Liver (tissue), 9 donors: ENCODE results near the gene ZNF471. TPM values are rescaled to one million over a fixed set of nuclear protein-coding genes. Genes with fewer than 3 reads are reported as not detected.

ENCODE experiments used
- DNase-seq: peaks from one replicate; pipeline ENCODE4 v3.0.0-alpha.2; 2017; ENCODE audit warnings: low spot score
- H3K27ac ChIP-seq, 2 donors: one replicate each; pipeline ENCODE4 v1.7.0; 2013; ENCODE audit warnings: inconsistent platforms in 2 of 2, low read length in 2 of 2, control low read depth in 1 of 2, low read depth in 1 of 2, mild to moderate bottlenecking in 1 of 2
- H3K27me3 ChIP-seq, 4 donors: one replicate each; pipeline versions ENCODE4 v1.6.1 to v1.7.0; 2013; ENCODE audit warnings: low read length in 3 of 4, inconsistent platforms in 1 of 4, mild to moderate bottlenecking in 1 of 4, moderate library complexity in 1 of 4; ENCODE audit not compliant: control insufficient read depth in 4 of 4, insufficient read depth in 4 of 4
- H3K36me3 ChIP-seq, 4 donors: one replicate each; pipeline versions ENCODE4 v1.6.1 to v1.7.0; 2013; ENCODE audit warnings: low read length in 3 of 4, mild to moderate bottlenecking in 3 of 4, low read depth in 1 of 4, moderate library complexity in 1 of 4; ENCODE audit not compliant: control insufficient read depth in 4 of 4, insufficient read depth in 3 of 4
- H3K4me1 ChIP-seq, 4 donors: one replicate each; pipeline versions ENCODE4 v1.6.1 to v1.7.0; 2013; ENCODE audit warnings: low read length in 3 of 4, mild to moderate bottlenecking in 3 of 4, moderate library complexity in 1 of 4; ENCODE audit not compliant: control insufficient read depth in 4 of 4, insufficient read depth in 4 of 4
- H3K4me3 ChIP-seq, 3 donors: one replicate each; pipeline versions ENCODE4 v1.6.1 to v1.7.0; 2013; ENCODE audit warnings: low read length in 3 of 3, control low read depth in 1 of 3, low read depth in 1 of 3, mild to moderate bottlenecking in 1 of 3
- H3K9ac ChIP-seq, 2 donors: one replicate each; pipeline ENCODE4 v1.7.0; 2013; ENCODE audit warnings: low read length in 2 of 2, mild to moderate bottlenecking in 2 of 2, moderate library complexity in 2 of 2, control low read depth in 1 of 2, low read depth in 1 of 2
- H3K9me3 ChIP-seq, 4 donors: one replicate each; pipeline versions ENCODE4 v1.6.1 to v1.7.0; 2013; ENCODE audit warnings: low read length in 3 of 4; ENCODE audit not compliant: control insufficient read depth in 4 of 4
- ATF3 ChIP-seq: IDR thresholded peaks from 2 replicates; pipeline ENCODE4 v1.6.1; 2016; ENCODE audit warnings: antibody characterized with exemption
- EGR1 ChIP-seq, 2 donors: IDR thresholded peaks; 2 replicates each; pipeline ENCODE4 v1.6.1; 2016 to 2018; ENCODE audit warnings: antibody characterized with exemption in 2 of 2, low read depth in 2 of 2
- FOXA1 ChIP-seq: IDR thresholded peaks from 2 replicates; pipeline ENCODE4 v1.6.1; 2016; ENCODE audit warnings: antibody characterized with exemption
- FOXA2 ChIP-seq: IDR thresholded peaks from 2 replicates; pipeline ENCODE4 v1.6.1; 2016; ENCODE audit warnings: antibody characterized with exemption
- GABPA ChIP-seq, 2 donors: IDR thresholded peaks in 1 of 2; conservative IDR thresholded peaks in 1 of 2; 2 replicates each; pipeline ENCODE4 v1.6.1; 2016; ENCODE audit warnings: antibody characterized with exemption in 2 of 2, mild to moderate bottlenecking in 1 of 2, moderate library complexity in 1 of 2
- HNF4A ChIP-seq, 2 donors: conservative IDR thresholded peaks; 2 replicates each; pipeline ENCODE4 v1.6.1; 2016; ENCODE audit warnings: antibody characterized with exemption in 2 of 2, mild to moderate bottlenecking in 2 of 2
- HNF4G ChIP-seq: IDR thresholded peaks from 2 replicates; pipeline ENCODE4 v1.6.1; 2016; ENCODE audit warnings: antibody characterized with exemption
- JUND ChIP-seq, 2 donors: IDR thresholded peaks; 2 replicates each; pipeline ENCODE4 v1.6.1; 2016; ENCODE audit warnings: antibody characterized with exemption in 2 of 2
- NR2F2 ChIP-seq: IDR thresholded peaks from 2 replicates; pipeline ENCODE4 v1.6.1; 2016; ENCODE audit warnings: antibody characterized with exemption
- RAD21 ChIP-seq, 2 donors: IDR thresholded peaks; 2 replicates each; pipeline ENCODE4 v1.6.1; 2016; ENCODE audit warnings: antibody characterized with exemption in 2 of 2, mild to moderate bottlenecking in 2 of 2
- REST ChIP-seq: IDR thresholded peaks from 2 replicates; pipeline ENCODE4 v1.6.1; 2016; ENCODE audit warnings: antibody characterized with exemption, mild to moderate bottlenecking
- RXRA ChIP-seq, 2 donors: IDR thresholded peaks; 2 replicates each; pipeline ENCODE4 v1.6.1; 2017 to 2018; ENCODE audit warnings: antibody characterized with exemption in 2 of 2, mild to moderate bottlenecking in 1 of 2
- SP1 ChIP-seq: IDR thresholded peaks from 2 replicates; pipeline ENCODE4 v1.6.1; 2018; ENCODE audit warnings: antibody characterized with exemption, mild to moderate bottlenecking
- TAF1 ChIP-seq: conservative IDR thresholded peaks from 2 replicates; pipeline ENCODE4 v1.6.1; 2016; ENCODE audit warnings: antibody characterized with exemption, mild to moderate bottlenecking
- YY1 ChIP-seq: IDR thresholded peaks from 2 replicates; pipeline ENCODE4 v1.6.1; 2016; ENCODE audit warnings: antibody characterized with exemption, mild to moderate bottlenecking
- ZBTB33 ChIP-seq: IDR thresholded peaks from 2 replicates; pipeline ENCODE4 v1.6.1; 2016; ENCODE audit warnings: antibody characterized with exemption
- WGBS: extraction: QIAGEN DNeasy Blood & Tissue Kit; methylation state at CpG from one replicate; pipeline ENCODE4 v1.1.7; 2013; 5-methylcytosine and 5-hydroxymethylcytosine counted together
- polyA plus RNA-seq, 2 donors: library from polyadenylated mRNA; stranded (reverse) in 1 of 2; unstranded in 1 of 2; fragments of 200-250 nt in 1 of 2; fragments of >200 nt in 1 of 2; fragmentation: Nextera tagmentation in 1 of 2; extraction: Ambion mirVana in 1 of 2; gene quantifications; one replicate each; pipeline versions ENCODE4 v1.2.1 to v1.2.3, GENCODE V29; 2013 to 2015
- total RNA-seq, 2 donors: library from RNA; depleted of rRNA; stranded (reverse); fragments of >200 nt; gene quantifications; one replicate each; pipeline ENCODE4 v1.2.3, GENCODE V29; 2014
- TF ChIP-seq, protein P1 (sequence below): fragments of 150-350 bp; IDR thresholded peaks from 2 replicates; pipeline ENCODE4 v1.5.1; 2017; ENCODE audit warnings: improper control_type of control experiment, low read depth, low read length; ENCODE audit not compliant: missing input control
- TF ChIP-seq, protein P2 (sequence below): IDR thresholded peaks from 2 replicates; pipeline ENCODE4 v1.6.1; 2016; ENCODE audit warnings: antibody characterized with exemption
- donor health status: healthy.
- donor health status: healthy.
- donor health status: healthy.
- donor health status: healthy.
- donor health status: healthy.

ZNF471 gene
- total and polyA plus RNA-seq, 4 donors, result 0.77 to 2.3 (median 0.96) TPM

GRCh38 chr19:56476093-56476492 lies 31.6 kb upstream of the ZNF471 start:
- 89% methylated on average over 10 of the region's 10 CpGs for WGBS
- TF ChIP-seq YY1 (no peak), FOXA2 (no peak), FOXA1 (no peak), REST (no peak), HNF4G (no peak), RAD21 (IDR thresholded peaks at IDR 0.05) (no peak), TAF1 (no peak), NR2F2 (no peak), RXRA (IDR thresholded peaks at IDR 0.05) (no peak), ZBTB33 (no peak), HNF4A (conservative IDR thresholded peaks at IDR 0.05) (no peak), ATF3 (no peak), EGR1 (IDR thresholded peaks at IDR 0.05; ENCODE audit: low read depth in 2 of 2) (no peak), GABPA (IDR thresholded peaks at IDR 0.05 in 1 of 2, conservative IDR thresholded peaks at IDR 0.05 in 1 of 2) (no peak), SP1 (no peak), JUND (IDR thresholded peaks at IDR 0.05) (no peak)
- TF ChIP-seq, protein P1, sequence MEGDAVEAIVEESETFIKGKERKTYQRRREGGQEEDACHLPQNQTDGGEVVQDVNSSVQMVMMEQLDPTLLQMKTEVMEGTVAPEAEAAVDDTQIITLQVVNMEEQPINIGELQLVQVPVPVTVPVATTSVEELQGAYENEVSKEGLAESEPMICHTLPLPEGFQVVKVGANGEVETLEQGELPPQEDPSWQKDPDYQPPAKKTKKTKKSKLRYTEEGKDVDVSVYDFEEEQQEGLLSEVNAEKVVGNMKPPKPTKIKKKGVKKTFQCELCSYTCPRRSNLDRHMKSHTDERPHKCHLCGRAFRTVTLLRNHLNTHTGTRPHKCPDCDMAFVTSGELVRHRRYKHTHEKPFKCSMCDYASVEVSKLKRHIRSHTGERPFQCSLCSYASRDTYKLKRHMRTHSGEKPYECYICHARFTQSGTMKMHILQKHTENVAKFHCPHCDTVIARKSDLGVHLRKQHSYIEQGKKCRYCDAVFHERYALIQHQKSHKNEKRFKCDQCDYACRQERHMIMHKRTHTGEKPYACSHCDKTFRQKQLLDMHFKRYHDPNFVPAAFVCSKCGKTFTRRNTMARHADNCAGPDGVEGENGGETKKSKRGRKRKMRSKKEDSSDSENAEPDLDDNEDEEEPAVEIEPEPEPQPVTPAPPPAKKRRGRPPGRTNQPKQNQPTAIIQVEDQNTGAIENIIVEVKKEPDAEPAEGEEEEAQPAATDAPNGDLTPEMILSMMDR, result no peak
- TF ChIP-seq, protein P2, sequence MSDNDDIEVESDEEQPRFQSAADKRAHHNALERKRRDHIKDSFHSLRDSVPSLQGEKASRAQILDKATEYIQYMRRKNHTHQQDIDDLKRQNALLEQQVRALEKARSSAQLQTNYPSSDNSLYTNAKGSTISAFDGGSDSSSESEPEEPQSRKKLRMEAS, result no peak
- Histone ChIP-seq H3K4me3 (peak overlapping the region in 1 of 3 donors; percentile 8), H3K27me3 (peaks cover 0 to 4% (median 0%) of the 10 kb centered on the region in 4 donors), H3K9ac (no peak overlapping the region), H3K9me3 (peaks cover 10 to 66% (median 42%) of the 10 kb centered on the region in 4 donors), H3K4me1 (peaks cover 0 to 2% (median 0%) of the 10 kb centered on the region in 4 donors), H3K36me3 (no peaks in the 10 kb centered on the region), H3K27ac (no peak overlapping the region)
- no peak for DNase-seq
